Measurements from ENCODE around the gene MAFG. TPM values are rescaled to one million over a fixed set of nuclear protein-coding genes. Genes with fewer than 3 reads are reported as not detected.

The MAFG gene
- total and polyA plus RNA-seq, 2 of the 13 experiments (the other 11 are each of a cell fraction or from before 2014, with no cell fraction given), result 14.5 to 20.0 TPM

GRCh38 chr17:81869221-81870130 is 58.1 kb downstream of the MAFG start (continued):
- peak; percentile 15; the same call in 1 of the 2 replicates for TF ChIP-seq IKZF5 (CRISPR knock-in tag; IDR thresholded peaks at IDR 0.05)
- no peak for TF ChIP-seq ATF7-NPFF (CRISPR knock-in tag; IDR thresholded peaks at IDR 0.05; ENCODE audit: low read depth)
- TF ChIP-seq PRDM15 (CRISPR knock-in tag; IDR thresholded peaks at IDR 0.05), result 0 out of 2 replicates have a peak, but pooled peaks have one; percentile 30
- no peak for TF ChIP-seq MIXL1 (CRISPR knock-in tag; IDR thresholded peaks at IDR 0.05)
- TF ChIP-seq, protein P1, sequence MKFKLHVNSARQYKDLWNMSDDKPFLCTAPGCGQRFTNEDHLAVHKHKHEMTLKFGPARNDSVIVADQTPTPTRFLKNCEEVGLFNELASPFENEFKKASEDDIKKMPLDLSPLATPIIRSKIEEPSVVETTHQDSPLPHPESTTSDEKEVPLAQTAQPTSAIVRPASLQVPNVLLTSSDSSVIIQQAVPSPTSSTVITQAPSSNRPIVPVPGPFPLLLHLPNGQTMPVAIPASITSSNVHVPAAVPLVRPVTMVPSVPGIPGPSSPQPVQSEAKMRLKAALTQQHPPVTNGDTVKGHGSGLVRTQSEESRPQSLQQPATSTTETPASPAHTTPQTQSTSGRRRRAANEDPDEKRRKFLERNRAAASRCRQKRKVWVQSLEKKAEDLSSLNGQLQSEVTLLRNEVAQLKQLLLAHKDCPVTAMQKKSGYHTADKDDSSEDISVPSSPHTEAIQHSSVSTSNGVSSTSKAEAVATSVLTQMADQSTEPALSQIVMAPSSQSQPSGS (CRISPR knock-in tag; IDR thresholded peaks at IDR 0.05), result no peak
- no peak for TF ChIP-seq ATF7 (IDR thresholded peaks at IDR 0.05)
- TF ChIP-seq ATF7 (CRISPR knock-in tag; IDR thresholded peaks at IDR 0.05), result no peak
- TF ChIP-seq CREB1 (IDR thresholded peaks at IDR 0.05), result no peak
- no peak for TF ChIP-seq CREB1 (CRISPR knock-in tag; IDR thresholded peaks at IDR 0.05)
- peak; percentile 19 for TF ChIP-seq ASH2L (IDR thresholded peaks at IDR 0.05; ENCODE audit: insufficient read length, low read depth, low read length)
- TF ChIP-seq ZNF275 (CRISPR knock-in tag; IDR thresholded peaks at IDR 0.05; ENCODE audit: borderline replicate concordance), result 0 out of 2 replicates have a peak, but pooled peaks have one; percentile 37
- TF ChIP-seq SMARCC2 (IDR thresholded peaks at IDR 0.05), result no peak
- no peak for TF ChIP-seq ZNF12 (CRISPR knock-in tag; IDR thresholded peaks at IDR 0.05)
- TF ChIP-seq PCBP1 (IDR thresholded peaks at IDR 0.05; ENCODE audit: borderline replicate concordance, low read depth, low read length), result peak; percentile 22; the same call in 1 of the 2 replicates
- TF ChIP-seq ZFP82 (CRISPR knock-in tag; IDR thresholded peaks at IDR 0.05; ENCODE audit: borderline replicate concordance), result no peak
- peak; percentile 38; the same call in 1 of the 2 replicates for TF ChIP-seq ZNF605 (CRISPR knock-in tag; IDR thresholded peaks at IDR 0.05)
- peak; percentile 19; the same call in 1 of the 3 replicates for TF ChIP-seq MXI1 (IDR thresholded peaks at IDR 0.05; ENCODE audit: borderline replicate concordance, low read depth, low read length)
- no peak for TF ChIP-seq ZBTB42 (CRISPR knock-in tag; IDR thresholded peaks at IDR 0.05)
- TF ChIP-seq FOXA3 (CRISPR knock-in tag; IDR thresholded peaks at IDR 0.05), result no peak
- TF ChIP-seq ELF4 (CRISPR knock-in tag; IDR thresholded peaks at IDR 0.05; ENCODE audit: borderline replicate concordance), result no peak
- TF ChIP-seq GATA4 (IDR thresholded peaks at IDR 0.05; ENCODE audit: borderline replicate concordance, low read depth), result no peak
- TF ChIP-seq RAD21 (CRISPR knock-in tag; IDR thresholded peaks at IDR 0.05), result peak; percentile 64; the same call in 1 of the 2 replicates
- TF ChIP-seq ZNF296 (CRISPR knock-in tag; conservative IDR thresholded peaks at IDR 0.05), result no peak

All from HepG2 (cell line).